A673 (cell line): ENCODE results near the gene TINAGL1. TPM values are rescaled to one million over a fixed set of nuclear protein-coding genes. Genes with fewer than 3 reads are reported as not detected.
A peak's percentile ranks its signal among the peaks of the same experiment; 100 is the strongest.

Source experiments
- BruUV-seq: library from RNA; stranded (reverse); fragments of 400-500 nt; replicated peaks from 2 replicates; lab custom pipeline; 2021; lab: Mats Ljungman, UMichigan
- CTCF ChIA-PET: fragments of 300-600 bp; sonication (Branson Sonifier 250); formaldehyde crosslinking; loops from one replicate; lab custom pipeline; 2022; ENCODE audit warnings: antibody characterized with exemption; lab: Charles Lee
- POLR2A ChIA-PET: fragments of 300-600 bp; sonication (Branson Sonifier 250); formaldehyde crosslinking; loops from one replicate; lab custom pipeline; 2022; ENCODE audit warnings: antibody characterized with exemption; ENCODE audit not compliant: low non-redundant PET; lab: Charles Lee
- DNase-seq: peaks from one replicate; pipeline ENCODE4 v3.0.0-alpha.2; 2015; ENCODE audit warnings: low spot score
- H3K27ac ChIP-seq: fragments of 200-600 bp; sonication (generic); 2 replicates; pipeline ENCODE4 v1.5.1; 2016; ENCODE audit warnings: mixed run types, low read depth, mild to moderate bottlenecking, mixed read lengths, antibody characterized with exemption, low read length; ENCODE audit not compliant: poor library complexity, severe bottlenecking
- H3K27me3 ChIP-seq: fragments of 200-600 bp; sonication (generic); replicated peaks from 2 replicates; pipeline ENCODE4 v1.6.1; 2017; ENCODE audit warnings: mixed run types, low read depth, mild to moderate bottlenecking, mixed read lengths, antibody characterized with exemption, low read length; ENCODE audit not compliant: insufficient read depth, poor library complexity
- H3K36me3 ChIP-seq: fragments of 200-600 bp; sonication (generic); 2 replicates; pipeline ENCODE4 v1.6.1; 2016; ENCODE audit warnings: mixed run types, mild to moderate bottlenecking, mixed read lengths, antibody characterized with exemption, low read length; ENCODE audit not compliant: insufficient read depth, poor library complexity, severe bottlenecking
- H3K4me1 ChIP-seq: fragments of 200-600 bp; sonication (generic); 2 replicates; pipeline ENCODE4 v1.6.1; 2017; ENCODE audit warnings: mixed run types, mild to moderate bottlenecking, mixed read lengths, antibody characterized with exemption, low read length; ENCODE audit not compliant: insufficient read depth, poor library complexity, severe bottlenecking
- H3K4me3 ChIP-seq: fragments of 200-600 bp; sonication (generic); 2 replicates; pipeline ENCODE4 v1.5.1; 2016; ENCODE audit warnings: low read depth, mixed run types, mild to moderate bottlenecking, mixed read lengths, low read length; ENCODE audit not compliant: poor library complexity, severe bottlenecking
- H3K9me3 ChIP-seq: fragments of 200-600 bp; sonication (generic); 2 replicates; pipeline ENCODE4 v1.6.1; 2016; ENCODE audit warnings: mixed run types, low read depth, mild to moderate bottlenecking, mixed read lengths, antibody characterized with exemption, low read length; ENCODE audit not compliant: poor library complexity, severe bottlenecking
- EZH2 ChIP-seq: fragments of 200-600 bp; sonication (generic); IDR thresholded peaks from 2 replicates; pipeline ENCODE4 v1.6.1; 2017; ENCODE audit warnings: borderline replicate concordance, low read depth, mild to moderate bottlenecking, mixed read lengths, antibody characterized with exemption, low read length; ENCODE audit not compliant: poor library complexity, severe bottlenecking
- intact Hi-C: fragments of 100-400 bp; cut with micrococcal nuclease; formaldehyde crosslinking; loops from one replicate; pipeline ENCODE4 v1.10.0; 2022; ENCODE audit not compliant: unreplicated experiment
- total RNA-seq: library from RNA; stranded (reverse); gene quantifications from 2 replicates; pipeline ENCODE4 v1.2.3, GENCODE V29; 2021
- TF ChIP-seq, protein P1 (sequence below): fragments of 300-800, 200-600 bp; sonication (generic); conservative IDR thresholded peaks from 2 replicates; pipeline ENCODE4 v1.5.1; 2017; ENCODE audit warnings: low read depth, mild to moderate bottlenecking, antibody characterized with exemption, low read length, moderate library complexity, mixed read lengths

TINAGL1 gene
- total RNA-seq, 1 experiment from 2014 or later: not detected

DNA sequence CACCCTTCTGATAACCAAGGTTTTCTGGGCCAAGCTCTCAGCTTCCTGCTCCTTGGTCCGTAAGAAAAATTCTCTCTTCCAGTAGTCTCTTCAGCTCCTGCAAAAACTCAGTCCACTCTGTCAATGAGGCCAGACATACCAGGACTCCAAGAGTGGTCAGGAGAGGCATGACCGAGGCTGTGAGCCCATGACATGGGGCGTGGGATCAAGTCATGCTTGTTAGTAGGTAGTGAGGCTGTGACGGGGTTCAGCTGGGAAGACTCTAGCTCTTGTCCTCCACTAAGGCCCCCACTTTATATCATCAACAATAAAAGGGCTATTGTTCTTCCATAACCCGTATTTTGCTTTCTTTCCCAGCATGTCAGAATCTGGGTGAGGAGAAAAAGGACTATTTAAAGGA lies 31.0 kb downstream of the TINAGL1 start:
- no peak for TF ChIP-seq EZH2
- TF ChIP-seq, protein P1, sequence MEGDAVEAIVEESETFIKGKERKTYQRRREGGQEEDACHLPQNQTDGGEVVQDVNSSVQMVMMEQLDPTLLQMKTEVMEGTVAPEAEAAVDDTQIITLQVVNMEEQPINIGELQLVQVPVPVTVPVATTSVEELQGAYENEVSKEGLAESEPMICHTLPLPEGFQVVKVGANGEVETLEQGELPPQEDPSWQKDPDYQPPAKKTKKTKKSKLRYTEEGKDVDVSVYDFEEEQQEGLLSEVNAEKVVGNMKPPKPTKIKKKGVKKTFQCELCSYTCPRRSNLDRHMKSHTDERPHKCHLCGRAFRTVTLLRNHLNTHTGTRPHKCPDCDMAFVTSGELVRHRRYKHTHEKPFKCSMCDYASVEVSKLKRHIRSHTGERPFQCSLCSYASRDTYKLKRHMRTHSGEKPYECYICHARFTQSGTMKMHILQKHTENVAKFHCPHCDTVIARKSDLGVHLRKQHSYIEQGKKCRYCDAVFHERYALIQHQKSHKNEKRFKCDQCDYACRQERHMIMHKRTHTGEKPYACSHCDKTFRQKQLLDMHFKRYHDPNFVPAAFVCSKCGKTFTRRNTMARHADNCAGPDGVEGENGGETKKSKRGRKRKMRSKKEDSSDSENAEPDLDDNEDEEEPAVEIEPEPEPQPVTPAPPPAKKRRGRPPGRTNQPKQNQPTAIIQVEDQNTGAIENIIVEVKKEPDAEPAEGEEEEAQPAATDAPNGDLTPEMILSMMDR: no peak
- Histone ChIP-seq H3K9me3 (no peaks in the 10 kb centered on the region), H3K4me3 (no peak overlapping the region), H3K4me1 (peaks cover 19% of the 10 kb centered on the region), H3K27me3 (no peaks in the 10 kb centered on the region), H3K27ac (no peak overlapping the region), H3K36me3 (no peaks in the 10 kb centered on the region)
- intact Hi-C loops: no loop called here
- no peak for DNase-seq
- POLR2A ChIA-PET: no interaction called here
- CTCF ChIA-PET: no interaction called here
- no TSS peak for BruUV-seq

DNA sequence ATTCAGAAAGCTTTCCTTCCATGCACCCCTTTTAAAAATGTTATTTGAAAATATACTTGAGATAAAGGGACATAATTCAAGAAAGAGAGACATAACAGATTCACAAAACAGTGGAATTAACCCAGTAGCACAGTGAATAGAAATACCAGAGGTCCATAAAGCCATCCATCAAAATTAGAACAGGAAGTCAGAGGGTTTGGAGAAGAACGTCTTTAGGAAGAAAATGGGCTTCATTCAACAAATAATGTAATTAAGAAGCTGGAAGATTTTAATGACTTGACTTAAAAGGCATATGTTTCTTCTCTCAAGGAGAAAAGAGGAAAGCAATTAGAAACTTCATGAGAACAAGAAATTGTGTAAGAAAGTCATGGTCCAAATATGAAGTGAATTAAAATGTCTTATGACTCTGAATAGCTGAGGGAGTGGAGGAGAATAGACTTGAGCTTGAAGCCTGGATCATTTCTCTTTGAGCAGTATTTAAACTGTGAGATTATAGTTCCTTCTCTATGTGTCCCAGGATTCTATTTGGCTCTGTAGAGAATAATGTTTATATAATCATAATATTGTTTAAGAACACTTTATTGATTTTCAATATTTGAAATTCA lies 33.3 kb downstream of the TINAGL1 start:
- peaks cover 19% of the 10 kb centered on the region for H3K4me1 ChIP-seq
- no peak for TF ChIP-seq EZH2
- no peaks in the 10 kb centered on the region for H3K36me3 ChIP-seq
- ChIA-PET POLR2A (no interaction called here), CTCF (no interaction called here)
- intact Hi-C loops: no loop called here
- DNase-seq: peak; percentile 65
- no peak overlapping the region for H3K4me3 ChIP-seq
- BruUV-seq: no TSS peak
- no peaks in the 10 kb centered on the region for H3K27me3 ChIP-seq
- H3K9me3 ChIP-seq: no peaks in the 10 kb centered on the region
- peak overlapping the region; percentile 9 for H3K27ac ChIP-seq

DNA sequence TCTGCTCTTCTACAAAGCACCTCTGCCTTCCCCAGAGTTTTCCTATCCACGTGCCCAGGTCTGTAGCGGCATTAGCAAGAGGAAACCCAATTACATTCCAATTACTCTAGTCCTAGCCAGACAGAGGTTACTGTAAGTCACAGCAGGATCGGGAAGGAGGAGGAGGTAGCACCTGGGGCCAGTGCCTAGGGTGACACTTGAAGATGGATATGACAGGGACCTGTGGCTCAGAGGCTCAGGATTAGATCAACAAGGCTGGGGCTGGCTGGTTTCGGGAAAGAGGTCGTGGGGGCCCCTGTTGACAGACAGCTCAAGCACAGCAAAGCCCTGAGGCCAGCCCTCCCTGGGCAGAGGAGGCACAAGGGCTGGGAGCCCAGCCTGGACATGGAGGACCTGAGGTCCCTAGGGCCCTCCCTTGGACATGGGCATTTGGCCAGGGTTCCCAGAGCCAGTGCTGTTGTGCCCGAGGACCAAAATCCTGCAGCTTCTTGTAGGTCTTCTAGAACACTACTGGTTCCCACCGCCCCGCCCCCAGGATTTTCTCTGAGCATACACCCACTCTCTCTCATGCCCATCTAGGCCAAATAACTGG lies 38.2 kb downstream of the TINAGL1 start:
- intact Hi-C loops: no loop called here
- no peak for DNase-seq
- Histone ChIP-seq H3K9me3 (no peaks in the 10 kb centered on the region), H3K27me3 (peaks cover 9% of the 10 kb centered on the region), H3K27ac (no peak overlapping the region), H3K4me3 (no peak overlapping the region), H3K4me1 (peaks cover 11% of the 10 kb centered on the region), H3K36me3 (no peaks in the 10 kb centered on the region)
- CTCF ChIA-PET: no interaction called here
- TF ChIP-seq, protein P1: no peak
- TF ChIP-seq EZH2: no peak
- BruUV-seq: no TSS peak
- POLR2A ChIA-PET: no interaction called here
